HEK293 (cell line): Measurements from ENCODE around the gene NBPF9.
"Not testable (repeated sequence)": the region's sequence is repeated elsewhere in the genome, so short reads cannot be mapped to it uniquely, and the experiment has no call there.

ENCODE experiments used
- TCF7L2 ChIP-seq: IDR thresholded peaks from 2 replicates; pipeline ENCODE4 v1.6.1; 2011; ENCODE audit warnings: low read depth, mild to moderate bottlenecking, inconsistent platforms, low read length, moderate library complexity, borderline replicate concordance
- ZNF174 ChIP-seq: fragments of 450-650 bp; formaldehyde crosslinking; IDR thresholded peaks from 2 replicates; pipeline ENCODE4 v1.5.0; 2017; ENCODE audit warnings: missing biosample characterization, mild to moderate bottlenecking, missing genetic modification characterization
- ZNF626 ChIP-seq: fragments of 450-650 bp; sonication (Bioruptor Pico); formaldehyde crosslinking; IDR thresholded peaks from 2 replicates; pipeline ENCODE4 v1.5.1; 2018; ENCODE audit warnings: missing biosample characterization, missing genetic modification characterization, inconsistent platforms
- ZNF707 ChIP-seq: fragments of 450-650 bp; formaldehyde crosslinking; IDR thresholded peaks from 2 replicates; pipeline ENCODE4 v1.5.1; 2016; ENCODE audit warnings: missing biosample characterization, missing genetic modification characterization
- ZNF791 ChIP-seq: fragments of 450-650 bp; formaldehyde crosslinking; IDR thresholded peaks from 2 replicates; pipeline ENCODE4 v1.5.1; 2016; ENCODE audit warnings: missing biosample characterization, missing genetic modification characterization
- TF ChIP-seq, protein P1 (sequence below): fragments of 450-650 bp; formaldehyde crosslinking; IDR thresholded peaks from 2 replicates; pipeline ENCODE4 v1.5.1; 2016; ENCODE audit warnings: missing biosample characterization, missing genetic modification characterization
- TF ChIP-seq, protein P2 (sequence below): fragments of 450-650 bp; formaldehyde crosslinking; IDR thresholded peaks from 2 replicates; pipeline ENCODE4 v1.5.1; 2016; ENCODE audit warnings: missing biosample characterization, missing genetic modification characterization

DNA sequence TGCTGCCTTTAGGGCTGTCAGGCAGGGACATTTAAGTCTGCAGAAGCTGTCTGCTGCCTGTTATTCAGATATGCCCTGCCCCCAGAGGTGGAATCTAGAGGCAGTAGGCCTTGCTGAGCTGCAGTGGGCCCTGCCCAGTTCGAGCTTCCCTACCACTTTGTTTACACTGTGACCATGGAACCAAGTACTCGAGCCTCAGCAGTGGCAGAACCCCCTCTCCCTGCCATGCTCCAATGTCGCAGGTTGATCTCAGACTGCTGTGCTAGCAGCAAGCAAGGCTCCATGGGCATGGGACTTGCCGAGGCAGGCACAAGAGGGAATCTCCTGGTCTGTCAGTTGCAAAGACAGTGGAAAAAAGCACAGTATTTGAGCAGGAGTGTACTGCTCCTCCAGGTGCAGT lies 60.3 kb downstream of the NBPF9 start:
- TF ChIP-seq ZNF626 (tag by site-specific recombination); ZNF174 (tag by site-specific recombination); ZNF791; ZNF707 (tag by site-specific recombination); TCF7L2: not testable (repeated sequence)
- TF ChIP-seq, protein P1, sequence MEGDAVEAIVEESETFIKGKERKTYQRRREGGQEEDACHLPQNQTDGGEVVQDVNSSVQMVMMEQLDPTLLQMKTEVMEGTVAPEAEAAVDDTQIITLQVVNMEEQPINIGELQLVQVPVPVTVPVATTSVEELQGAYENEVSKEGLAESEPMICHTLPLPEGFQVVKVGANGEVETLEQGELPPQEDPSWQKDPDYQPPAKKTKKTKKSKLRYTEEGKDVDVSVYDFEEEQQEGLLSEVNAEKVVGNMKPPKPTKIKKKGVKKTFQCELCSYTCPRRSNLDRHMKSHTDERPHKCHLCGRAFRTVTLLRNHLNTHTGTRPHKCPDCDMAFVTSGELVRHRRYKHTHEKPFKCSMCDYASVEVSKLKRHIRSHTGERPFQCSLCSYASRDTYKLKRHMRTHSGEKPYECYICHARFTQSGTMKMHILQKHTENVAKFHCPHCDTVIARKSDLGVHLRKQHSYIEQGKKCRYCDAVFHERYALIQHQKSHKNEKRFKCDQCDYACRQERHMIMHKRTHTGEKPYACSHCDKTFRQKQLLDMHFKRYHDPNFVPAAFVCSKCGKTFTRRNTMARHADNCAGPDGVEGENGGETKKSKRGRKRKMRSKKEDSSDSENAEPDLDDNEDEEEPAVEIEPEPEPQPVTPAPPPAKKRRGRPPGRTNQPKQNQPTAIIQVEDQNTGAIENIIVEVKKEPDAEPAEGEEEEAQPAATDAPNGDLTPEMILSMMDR (tag by site-specific recombination): not testable (repeated sequence)
- TF ChIP-seq, protein P2, sequence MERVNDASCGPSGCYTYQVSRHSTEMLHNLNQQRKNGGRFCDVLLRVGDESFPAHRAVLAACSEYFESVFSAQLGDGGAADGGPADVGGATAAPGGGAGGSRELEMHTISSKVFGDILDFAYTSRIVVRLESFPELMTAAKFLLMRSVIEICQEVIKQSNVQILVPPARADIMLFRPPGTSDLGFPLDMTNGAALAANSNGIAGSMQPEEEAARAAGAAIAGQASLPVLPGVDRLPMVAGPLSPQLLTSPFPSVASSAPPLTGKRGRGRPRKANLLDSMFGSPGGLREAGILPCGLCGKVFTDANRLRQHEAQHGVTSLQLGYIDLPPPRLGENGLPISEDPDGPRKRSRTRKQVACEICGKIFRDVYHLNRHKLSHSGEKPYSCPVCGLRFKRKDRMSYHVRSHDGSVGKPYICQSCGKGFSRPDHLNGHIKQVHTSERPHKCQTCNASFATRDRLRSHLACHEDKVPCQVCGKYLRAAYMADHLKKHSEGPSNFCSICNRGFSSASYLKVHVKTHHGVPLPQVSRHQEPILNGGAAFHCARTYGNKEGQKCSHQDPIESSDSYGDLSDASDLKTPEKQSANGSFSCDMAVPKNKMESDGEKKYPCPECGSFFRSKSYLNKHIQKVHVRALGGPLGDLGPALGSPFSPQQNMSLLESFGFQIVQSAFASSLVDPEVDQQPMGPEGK (tag by site-specific recombination): not testable (repeated sequence)
